ENCODE data around the gene KIF26B.

Gene KIF26B

DNA sequence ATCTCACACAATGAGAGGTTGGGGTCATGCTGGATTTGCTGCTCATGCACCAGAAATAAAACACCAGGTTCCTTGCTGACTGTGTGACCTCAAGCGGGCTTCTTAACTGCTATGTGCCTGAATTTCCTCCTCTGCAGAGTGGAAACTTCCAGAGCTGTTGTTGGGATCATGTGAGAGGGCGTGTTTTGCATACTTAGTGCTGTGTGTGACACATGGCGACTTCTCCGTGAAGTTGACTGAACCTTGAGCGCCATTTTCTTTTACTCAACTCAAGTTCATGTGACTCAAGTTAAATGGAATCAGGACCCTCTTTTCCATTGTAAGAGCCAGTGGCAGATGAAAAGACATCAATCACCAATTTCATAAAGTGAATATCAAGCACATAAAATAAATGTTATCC lies 224.0 kb downstream of the KIF26B start:
- DNase-seq: no peak
- TF ChIP-seq, protein P1, sequence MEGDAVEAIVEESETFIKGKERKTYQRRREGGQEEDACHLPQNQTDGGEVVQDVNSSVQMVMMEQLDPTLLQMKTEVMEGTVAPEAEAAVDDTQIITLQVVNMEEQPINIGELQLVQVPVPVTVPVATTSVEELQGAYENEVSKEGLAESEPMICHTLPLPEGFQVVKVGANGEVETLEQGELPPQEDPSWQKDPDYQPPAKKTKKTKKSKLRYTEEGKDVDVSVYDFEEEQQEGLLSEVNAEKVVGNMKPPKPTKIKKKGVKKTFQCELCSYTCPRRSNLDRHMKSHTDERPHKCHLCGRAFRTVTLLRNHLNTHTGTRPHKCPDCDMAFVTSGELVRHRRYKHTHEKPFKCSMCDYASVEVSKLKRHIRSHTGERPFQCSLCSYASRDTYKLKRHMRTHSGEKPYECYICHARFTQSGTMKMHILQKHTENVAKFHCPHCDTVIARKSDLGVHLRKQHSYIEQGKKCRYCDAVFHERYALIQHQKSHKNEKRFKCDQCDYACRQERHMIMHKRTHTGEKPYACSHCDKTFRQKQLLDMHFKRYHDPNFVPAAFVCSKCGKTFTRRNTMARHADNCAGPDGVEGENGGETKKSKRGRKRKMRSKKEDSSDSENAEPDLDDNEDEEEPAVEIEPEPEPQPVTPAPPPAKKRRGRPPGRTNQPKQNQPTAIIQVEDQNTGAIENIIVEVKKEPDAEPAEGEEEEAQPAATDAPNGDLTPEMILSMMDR (IDR thresholded peaks at IDR 0.05; ENCODE audit: low read depth, low read length): no peak
- H3K36me3 ChIP-seq: no peaks in the 10 kb centered on the region
- no peak overlapping the region for H3K27ac ChIP-seq
- no peak overlapping the region for H3K4me3 ChIP-seq (ENCODE audit: low read depth, low read length)
- no peaks in the 10 kb centered on the region for H3K27me3 ChIP-seq (ENCODE audit: insufficient read depth, low read depth, severe bottlenecking)
- peaks cover 2% of the 10 kb centered on the region for H3K9me3 ChIP-seq (ENCODE audit: severe bottlenecking)

DNA sequence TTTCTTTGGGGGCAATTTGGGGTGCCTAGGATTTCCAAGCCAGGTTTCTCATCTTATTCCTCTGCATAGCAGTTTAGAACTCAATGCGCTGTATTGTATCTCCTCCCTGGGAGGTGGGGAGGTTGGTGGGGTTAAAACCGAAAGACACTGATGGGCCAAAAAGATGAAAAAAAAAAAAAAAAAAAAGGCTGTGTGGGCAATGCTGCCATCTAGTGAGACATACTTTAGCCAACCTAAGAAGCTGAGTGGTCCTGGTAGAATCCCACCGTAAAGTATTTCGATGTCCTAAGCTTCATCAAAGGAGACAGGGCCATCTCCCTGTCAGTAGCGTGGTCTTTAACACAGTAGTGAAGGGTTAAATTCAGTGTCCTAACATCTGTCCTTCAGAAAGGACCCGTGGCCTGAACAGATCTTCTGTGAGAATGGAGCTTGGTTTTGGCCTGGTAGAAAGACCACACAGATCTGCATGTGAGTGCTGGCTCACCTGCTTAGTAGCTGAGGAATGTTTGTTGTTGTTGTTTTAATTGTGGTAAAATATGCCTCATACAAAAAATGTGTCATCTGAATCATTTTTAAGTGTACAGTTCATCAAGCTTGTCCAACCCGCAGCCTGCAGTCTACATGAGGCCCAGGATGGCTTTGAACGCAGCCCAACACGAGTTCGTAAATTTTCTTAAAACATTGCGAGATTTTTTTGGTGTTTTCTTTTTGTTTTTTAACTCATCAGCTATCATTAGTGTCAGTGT lies 226.2 kb downstream of the KIF26B start:
- Histone ChIP-seq H3K27me3 (ENCODE audit: insufficient read depth, low read depth, severe bottlenecking) (no peaks in the 10 kb centered on the region), H3K9me3 (ENCODE audit: severe bottlenecking) (no peaks in the 10 kb centered on the region), H3K4me3 (ENCODE audit: low read depth, low read length) (no peak overlapping the region), H3K27ac (no peak overlapping the region), H3K36me3 (no peaks in the 10 kb centered on the region)
- no peak for DNase-seq
- TF ChIP-seq, protein P1 (IDR thresholded peaks at IDR 0.05; ENCODE audit: low read depth, low read length): peak; percentile 61

DNA sequence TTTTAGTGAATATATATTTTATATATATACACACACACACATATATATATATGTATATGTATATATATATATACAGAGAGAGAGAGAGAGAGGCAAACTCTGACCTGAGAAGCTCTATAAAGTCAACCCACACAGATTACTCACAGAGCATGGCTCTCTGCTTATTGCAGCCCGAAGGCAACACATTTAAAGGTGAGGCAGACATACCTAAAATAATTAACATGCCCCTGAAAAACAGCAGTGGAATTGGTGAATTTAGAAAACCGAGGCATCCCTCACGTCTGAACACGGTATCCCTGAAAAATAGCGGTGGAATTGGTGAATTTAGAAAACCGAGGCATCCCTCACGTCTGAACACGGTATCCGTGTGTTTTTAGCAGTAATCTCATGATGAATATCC lies 228.2 kb downstream of the KIF26B start:
- no peaks in the 10 kb centered on the region for H3K27me3 ChIP-seq (ENCODE audit: insufficient read depth, low read depth, severe bottlenecking)
- H3K36me3 ChIP-seq: no peaks in the 10 kb centered on the region
- H3K4me3 ChIP-seq (ENCODE audit: low read depth, low read length): no peak overlapping the region
- no peaks in the 10 kb centered on the region for H3K9me3 ChIP-seq (ENCODE audit: severe bottlenecking)
- TF ChIP-seq, protein P1 (IDR thresholded peaks at IDR 0.05; ENCODE audit: low read depth, low read length): no peak
- H3K27ac ChIP-seq: no peak overlapping the region
- no peak for DNase-seq

DNA sequence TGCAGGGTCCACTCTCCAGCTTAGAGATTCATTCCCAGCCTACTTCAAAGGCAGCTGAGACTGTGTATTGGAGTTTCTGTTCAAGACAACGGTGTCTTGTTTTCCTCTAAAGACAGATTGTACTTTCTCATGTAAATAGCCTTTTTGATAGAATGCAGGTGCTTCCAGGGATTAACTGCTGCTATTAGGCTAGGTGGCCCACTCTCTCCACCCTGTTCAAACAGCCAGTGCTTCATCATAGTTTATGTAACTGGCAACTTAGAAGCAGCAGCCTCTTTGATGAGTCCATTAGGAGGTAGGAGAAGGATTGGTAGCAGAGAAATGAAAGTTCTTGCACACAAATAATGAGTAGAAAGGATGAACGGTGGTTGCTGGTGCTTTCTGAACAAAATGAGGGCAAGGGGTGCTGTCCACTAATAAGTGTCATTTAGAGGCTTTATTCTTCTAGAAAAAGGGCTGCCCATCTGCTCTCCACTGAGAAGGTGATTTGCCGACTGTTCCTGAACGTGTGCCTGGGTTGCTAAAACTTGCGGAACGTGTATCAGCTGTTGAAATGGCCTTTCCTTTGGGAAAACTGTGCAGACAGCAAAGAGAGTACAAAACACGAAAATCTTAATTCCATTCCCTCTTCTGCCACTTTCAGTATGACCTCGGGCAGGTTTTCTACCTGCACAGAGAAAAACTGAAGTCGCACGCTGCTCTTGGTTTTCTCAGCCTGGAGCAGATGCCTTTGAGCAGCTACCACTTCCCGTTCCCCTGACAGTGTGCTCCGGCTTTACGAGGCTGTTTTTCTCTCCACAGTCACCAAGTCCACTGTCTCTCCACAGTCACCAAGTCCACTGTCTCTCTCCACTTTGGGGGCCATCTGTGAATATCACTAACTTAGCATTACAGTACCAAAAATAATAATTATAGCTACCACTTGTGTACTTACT lies 228.9 kb downstream of the KIF26B start:
- no peak overlapping the region for H3K27ac ChIP-seq
- H3K27me3 ChIP-seq (ENCODE audit: insufficient read depth, low read depth, severe bottlenecking): no peaks in the 10 kb centered on the region
- no peaks in the 10 kb centered on the region for H3K9me3 ChIP-seq (ENCODE audit: severe bottlenecking)
- no peak for DNase-seq
- TF ChIP-seq, protein P1 (IDR thresholded peaks at IDR 0.05; ENCODE audit: low read depth, low read length): no peak
- H3K4me3 ChIP-seq (ENCODE audit: low read depth, low read length): no peak overlapping the region
- H3K36me3 ChIP-seq: no peaks in the 10 kb centered on the region

DNA sequence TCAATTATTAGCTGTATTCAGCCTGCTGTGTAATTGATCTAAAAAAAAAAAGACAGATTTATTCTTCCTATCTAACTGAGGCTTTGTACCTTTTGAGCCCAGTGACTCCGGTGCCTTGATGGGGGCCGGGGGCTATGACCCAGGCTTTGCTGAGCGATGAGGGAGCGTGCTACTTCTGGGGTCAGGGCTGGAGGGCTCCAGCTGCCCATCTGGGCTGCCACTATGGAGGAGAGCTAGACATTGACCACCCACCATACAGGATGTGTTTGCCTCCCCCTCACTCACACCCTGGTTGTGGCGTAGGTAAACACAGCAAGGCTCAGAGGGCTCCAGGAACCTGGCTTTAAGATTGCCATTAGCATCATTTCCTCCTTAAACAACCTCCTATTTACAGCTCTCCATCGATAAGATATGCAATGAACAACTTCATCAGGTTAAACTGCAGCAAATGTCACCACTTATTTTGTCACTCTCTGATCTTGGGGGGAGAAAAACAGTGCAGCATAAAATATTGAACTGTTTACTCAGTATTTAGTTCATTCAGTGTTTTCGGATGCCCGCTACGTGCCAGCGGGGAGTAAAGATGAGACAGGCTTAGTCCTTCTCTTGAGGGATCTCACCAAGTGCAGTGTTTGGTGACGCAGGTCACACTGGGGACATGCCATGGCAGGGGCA lies 231.6 kb downstream of the KIF26B start:
- TF ChIP-seq, protein P1 (IDR thresholded peaks at IDR 0.05; ENCODE audit: low read depth, low read length): no peak
- no peaks in the 10 kb centered on the region for H3K27me3 ChIP-seq (ENCODE audit: insufficient read depth, low read depth, severe bottlenecking)

More for the DNA sequence above, 231.6 kb downstream of the KIF26B start:
- Histone ChIP-seq H3K4me3 (ENCODE audit: low read depth, low read length) (no peak overlapping the region), H3K9me3 (ENCODE audit: severe bottlenecking) (no peaks in the 10 kb centered on the region), H3K36me3 (no peaks in the 10 kb centered on the region), H3K27ac (no peak overlapping the region)
- DNase-seq: no peak

Measured in WERI-Rb-1 (cell line).